Esophagus squamous epithelium (tissue), 5 donors: ENCODE measurements around the gene WSCD1. TPM values are rescaled to one million over a fixed set of nuclear protein-coding genes. Genes with fewer than 3 reads are reported as not detected.

Source experiments
- DNase-seq: peaks from one replicate; lab custom pipeline; 2025; lab: John Stamatoyannopoulos, UW
- H3K27ac ChIP-seq, 4 donors: fragments of 200-600 bp; sonication (generic); one replicate each; pipeline ENCODE4 v1.5.1; 2016 to 2019; ENCODE audit warnings: mild to moderate bottlenecking in 1 of 4
- H3K27me3 ChIP-seq, 4 donors: fragments of 200-600 bp; sonication (generic); 1 replicate in 3 of 4; 2 replicates in 1 of 4; pipeline versions ENCODE4 v1.5.1 to v1.6.0; 2017 to 2021; ENCODE audit warnings: antibody characterized with exemption in 1 of 4
- H3K36me3 ChIP-seq, 3 donors: fragments of 200-600 bp; sonication (generic); one replicate each; pipeline ENCODE4 v1.5.1; 2016 to 2019
- H3K4me1 ChIP-seq, 3 donors: fragments of 200-600 bp; sonication (generic); one replicate each; pipeline ENCODE4 v1.5.1; 2017 to 2019
- H3K4me3 ChIP-seq, 4 donors: fragments of 200-600 bp; sonication (generic); 1 replicate in 3 of 4; 2 replicates in 1 of 4; pipeline ENCODE4 v1.5.1; 2016 to 2019; ENCODE audit warnings: mild to moderate bottlenecking in 2 of 4, moderate library complexity in 1 of 4
- H3K9me3 ChIP-seq, 3 donors: fragments of 200-600 bp; sonication (generic); one replicate each; pipeline ENCODE4 v1.5.1; 2016 to 2019
- CTCF ChIP-seq, 6 experiments: fragments of 450-650 bp in 4 of 6; fragments of 200-600 bp in 2 of 6; sonication (generic) in 2 of 6; IDR thresholded peaks; one replicate each; pipeline ENCODE4 v1.5.1; 2016 to 2019; ENCODE audit warnings: antibody characterized with exemption in 6 of 6, mild to moderate bottlenecking in 4 of 6, moderate library complexity in 4 of 6
- POLR2A ChIP-seq, 4 donors: fragments of 450-650 bp; IDR thresholded peaks; one replicate each; pipeline ENCODE4 v1.6.1; 2017; ENCODE audit warnings: antibody characterized with exemption in 4 of 4, mild to moderate bottlenecking in 4 of 4, moderate library complexity in 3 of 4
- WGBS, 2 donors: methylation state at CpG; one replicate each; pipeline ENCODE4 v1.1.5; 2018; 5-methylcytosine and 5-hydroxymethylcytosine counted together
- intact Hi-C: fragments of 100-400 bp; cut with DNase I; formaldehyde crosslinking; loops from one replicate; pipeline ENCODE4 v1.15.0; 2022
- total RNA-seq, 4 donors: library from RNA; depleted of rRNA; stranded (reverse); fragments of >200 nt; gene quantifications; one replicate each; pipeline ENCODE4 v1.1.0, GENCODE V29; 2016
- donor health status: DM: yes; HTN: yes; CAD: no.

Gene WSCD1
- total RNA-seq, 4 donors from 2014 or later: 0.22 to 1.6 (median 1.5) TPM; not detected in 1

GRCh38 chr17:6098050-6098822 is 28.1 kb downstream of the WSCD1 start:
- Histone ChIP-seq H3K27me3 (peaks cover 0 to 12% (median 0%) of the 10 kb centered on the region in 4 donors), H3K9me3 (no peaks in the 10 kb centered on the region), H3K4me1 (no peaks in the 10 kb centered on the region), H3K27ac (peak overlapping the region in 2 of 4 donors; percentile 36 to 61), H3K4me3 (no peak overlapping the region), H3K36me3 (no peaks in the 10 kb centered on the region)
- 49 to 55% methylated on average over 8 to 11 of the region's 11 CpGs for WGBS, 2 donors
- no peak for DNase-seq
- intact Hi-C loops: no loop called here
- TF ChIP-seq POLR2A (IDR thresholded peaks at IDR 0.05): no peak
- TF ChIP-seq CTCF (IDR thresholded peaks at IDR 0.05): no peak

DNA sequence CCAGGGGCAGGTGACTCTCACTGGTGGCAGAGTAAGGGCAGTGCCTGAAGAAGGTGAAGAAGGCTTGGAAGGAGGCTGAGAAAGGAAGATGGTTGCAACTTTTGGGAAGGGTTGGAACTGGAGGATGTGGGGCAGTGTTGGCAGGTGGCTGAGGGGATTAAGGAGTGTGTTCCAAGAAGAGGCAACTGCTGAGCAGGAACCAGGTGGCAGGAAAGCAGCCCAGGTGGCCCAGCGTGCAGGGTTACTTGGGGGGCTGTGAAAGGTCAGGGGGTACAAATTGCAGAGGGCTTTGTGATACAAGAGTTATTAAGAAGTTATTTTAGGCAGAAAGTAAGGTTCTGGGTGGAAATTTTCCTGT is 28.6 kb downstream of the WSCD1 start:
- Histone ChIP-seq H3K36me3 (no peaks in the 10 kb centered on the region), H3K4me1 (no peaks in the 10 kb centered on the region), H3K27ac (peak overlapping the region in 2 of 4 donors; percentile 21 to 55), H3K9me3 (no peaks in the 10 kb centered on the region), H3K4me3 (no peak overlapping the region), H3K27me3 (peaks cover 0 to 6% (median 0%) of the 10 kb centered on the region in 4 donors)
- DNase-seq: no peak
- WGBS, 2 donors: 79 to 86% methylated on average over 1 of the region's 1 CpG
- no peak for TF ChIP-seq POLR2A (IDR thresholded peaks at IDR 0.05)
- TF ChIP-seq CTCF (IDR thresholded peaks at IDR 0.05): no peak
- intact Hi-C loops: no loop called here

- DNase-seq: no peak
- intact Hi-C loops: no loop called here
- Histone ChIP-seq H3K36me3 (no peaks in the 10 kb centered on the region), H3K9me3 (no peaks in the 10 kb centered on the region), H3K4me3 (no peak overlapping the region), H3K27me3 (peaks cover 0 to 5% (median 0%) of the 10 kb centered on the region in 4 donors), H3K4me1 (no peaks in the 10 kb centered on the region), H3K27ac (no peak overlapping the region)
- TF ChIP-seq POLR2A (IDR thresholded peaks at IDR 0.05) (no peak), CTCF (IDR thresholded peaks at IDR 0.05) (no peak)
- WGBS, 2 donors: 81 to 83% methylated on average over 8 of the region's 8 CpGs
Observed at GRCh38 chr17:6099492-6099891, 29.3 kb downstream of the WSCD1 start.

- Histone ChIP-seq H3K36me3 (no peaks in the 10 kb centered on the region), H3K4me3 (no peak overlapping the region), H3K9me3 (no peaks in the 10 kb centered on the region), H3K27ac (no peak overlapping the region), H3K27me3 (peaks cover 0 to 5% (median 0%) of the 10 kb centered on the region in 4 donors), H3K4me1 (no peaks in the 10 kb centered on the region)
- WGBS, 2 donors: 65 to 76% methylated on average over 5 to 8 of the region's 9 CpGs
- TF ChIP-seq CTCF (IDR thresholded peaks at IDR 0.05) (no peak), POLR2A (IDR thresholded peaks at IDR 0.05) (no peak)
- intact Hi-C loops: no loop called here
- DNase-seq: no peak
Observed at GRCh38 chr17:6100146-6100545, 30.0 kb downstream of the WSCD1 start.

DNA sequence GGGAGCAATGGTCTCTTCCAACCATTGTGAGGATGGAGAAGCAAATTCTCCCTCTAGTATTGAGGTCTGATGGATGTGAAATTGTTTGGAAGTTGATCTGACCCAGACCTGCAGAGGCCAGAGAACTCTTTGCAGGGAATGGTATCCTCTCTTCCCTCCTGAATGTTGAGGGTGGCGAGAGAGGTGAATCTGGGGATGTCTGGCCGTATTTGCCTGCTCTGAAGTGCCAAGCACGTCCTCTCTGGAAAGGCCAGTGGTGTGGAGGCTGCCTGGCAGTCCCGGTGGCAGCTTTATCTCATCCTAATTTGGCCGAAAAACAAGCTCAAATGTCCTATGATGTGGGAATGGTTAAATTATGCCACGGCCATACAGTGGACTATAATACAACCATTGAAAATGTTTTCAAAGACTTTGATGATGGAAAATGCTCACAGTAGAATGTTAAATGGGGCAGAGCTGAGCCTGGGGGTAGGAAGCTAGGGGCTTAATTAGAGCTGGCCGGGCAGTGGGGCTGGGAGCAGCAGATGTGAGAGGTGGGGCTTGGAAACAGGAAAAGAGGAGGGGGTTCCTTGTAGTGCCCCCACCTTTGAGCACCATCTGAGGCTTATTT is 30.8 kb downstream of the WSCD1 start:
- H3K36me3 ChIP-seq: no peaks in the 10 kb centered on the region
- DNase-seq: no peak
- no peak overlapping the region for H3K4me3 ChIP-seq
- intact Hi-C loops: no loop called here
- 55 to 58% methylated on average over 1 to 3 of the region's 7 CpGs for WGBS, 2 donors
- H3K27ac ChIP-seq: no peak overlapping the region
- TF ChIP-seq POLR2A (IDR thresholded peaks at IDR 0.05) (no peak), CTCF (IDR thresholded peaks at IDR 0.05) (no peak)
- H3K9me3 ChIP-seq: no peaks in the 10 kb centered on the region
- H3K27me3 ChIP-seq: peaks cover 0 to 5% (median 0%) of the 10 kb centered on the region in 4 donors
- no peaks in the 10 kb centered on the region for H3K4me1 ChIP-seq
